Naive B cell (primary cell): ENCODE results near the gene PTGIS. TPM values are rescaled to one million over a fixed set of nuclear protein-coding genes. Genes with fewer than 3 reads are reported as not detected.

ENCODE experiments used
- ATAC-seq, 2 donors: fragments of 150-1000 bp; cut with Tn5 transposase; 2 replicates each; pipeline ENCODE4 v1.10.0; 2021; ENCODE audit warnings: low read depth in 2 of 2, mild to moderate bottlenecking in 2 of 2, moderate library complexity in 2 of 2
- DNase-seq: peaks from one replicate; pipeline ENCODE4 v3.0.0; 2022
- H3K27ac Mint-ChIP-seq, 6 donors: one replicate each; pipeline ENCODE4 v1.8.0; 2020 to 2022; ENCODE audit warnings: mild to moderate bottlenecking in 6 of 6, mixed read lengths in 6 of 6, moderate library complexity in 5 of 6, inconsistent platforms in 2 of 6
- H3K27me3 Mint-ChIP-seq, 3 donors: one replicate each; pipeline ENCODE4 v1.8.0; 2021 to 2022; ENCODE audit warnings: mixed read lengths in 3 of 3, mild to moderate bottlenecking in 1 of 3
- H3K36me3 Mint-ChIP-seq, 2 donors: one replicate each; pipeline ENCODE4 v1.8.0; 2020 to 2022; ENCODE audit warnings: mixed read lengths in 2 of 2, inconsistent platforms in 1 of 2, mild to moderate bottlenecking in 1 of 2
- H3K4me1 Mint-ChIP-seq, 3 donors: one replicate each; pipeline ENCODE4 v1.8.0; 2020 to 2022; ENCODE audit warnings: mixed read lengths in 3 of 3, inconsistent platforms in 1 of 3, mild to moderate bottlenecking in 1 of 3, moderate library complexity in 1 of 3
- H3K4me3 Mint-ChIP-seq, 8 donors: one replicate each; pipeline ENCODE4 v1.8.0; 2020 to 2022; ENCODE audit warnings: mild to moderate bottlenecking in 8 of 8, mixed read lengths in 8 of 8, moderate library complexity in 8 of 8, inconsistent platforms in 2 of 8
- H3K9me3 Mint-ChIP-seq, 7 donors: one replicate each; pipeline ENCODE4 v1.8.0; 2020 to 2022; ENCODE audit warnings: mixed read lengths in 7 of 7, mild to moderate bottlenecking in 5 of 7, inconsistent platforms in 2 of 7, moderate library complexity in 1 of 7
- polyA plus RNA-seq, 6 donors: library from polyadenylated mRNA; unstranded; fragments of 300-500 nt; fragmentation: Illumina TruSeq; gene quantifications; one replicate each; pipeline ENCODE4 v1.2.3, GENCODE V29; 2021; ENCODE audit warnings: low read depth in 6 of 6

PTGIS gene
- polyA plus RNA-seq, 6 donors from 2014 or later, result not detected

DNA sequence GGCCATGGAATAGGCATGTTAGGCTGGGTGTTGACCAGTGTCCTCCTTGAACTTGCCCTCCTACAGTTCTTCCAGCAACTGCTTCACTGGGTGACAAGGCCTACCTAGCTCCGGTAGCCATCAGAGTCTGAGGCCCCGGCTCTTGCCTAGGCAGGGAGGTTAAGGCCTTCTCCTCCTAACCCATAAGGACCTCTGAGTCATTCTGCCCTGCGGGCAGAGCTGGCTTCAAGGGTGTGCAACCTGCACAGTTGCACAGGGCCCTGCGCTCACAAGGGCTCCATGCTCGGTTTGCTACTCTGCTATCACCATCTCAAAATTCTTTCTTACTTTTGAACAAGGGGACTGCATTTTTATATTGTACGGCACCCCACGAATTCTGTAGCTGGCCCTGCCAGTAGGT, 103.4 kb downstream of the PTGIS start:
- Mint-ChIP-seq H3K27me3 (peaks cover 14 to 69% (median 53%) of the 10 kb centered on the region in 3 donors), H3K4me3 (no peak overlapping the region), H3K36me3 (no peaks in the 10 kb centered on the region), H3K9me3 (no peaks in the 10 kb centered on the region), H3K27ac (no peak overlapping the region), H3K4me1 (no peaks in the 10 kb centered on the region)
- ATAC-seq (no peak), DNase-seq (no peak)

GRCh38 chr20:49462626-49463025, 105.3 kb downstream of the PTGIS start:
- Mint-ChIP-seq H3K4me3 (no peak overlapping the region), H3K36me3 (no peaks in the 10 kb centered on the region), H3K27me3 (peaks cover 18 to 61% (median 46%) of the 10 kb centered on the region in 3 donors), H3K9me3 (no peaks in the 10 kb centered on the region), H3K4me1 (no peaks in the 10 kb centered on the region), H3K27ac (no peak overlapping the region)
- ATAC-seq, result no peak
- no peak for DNase-seq

DNA sequence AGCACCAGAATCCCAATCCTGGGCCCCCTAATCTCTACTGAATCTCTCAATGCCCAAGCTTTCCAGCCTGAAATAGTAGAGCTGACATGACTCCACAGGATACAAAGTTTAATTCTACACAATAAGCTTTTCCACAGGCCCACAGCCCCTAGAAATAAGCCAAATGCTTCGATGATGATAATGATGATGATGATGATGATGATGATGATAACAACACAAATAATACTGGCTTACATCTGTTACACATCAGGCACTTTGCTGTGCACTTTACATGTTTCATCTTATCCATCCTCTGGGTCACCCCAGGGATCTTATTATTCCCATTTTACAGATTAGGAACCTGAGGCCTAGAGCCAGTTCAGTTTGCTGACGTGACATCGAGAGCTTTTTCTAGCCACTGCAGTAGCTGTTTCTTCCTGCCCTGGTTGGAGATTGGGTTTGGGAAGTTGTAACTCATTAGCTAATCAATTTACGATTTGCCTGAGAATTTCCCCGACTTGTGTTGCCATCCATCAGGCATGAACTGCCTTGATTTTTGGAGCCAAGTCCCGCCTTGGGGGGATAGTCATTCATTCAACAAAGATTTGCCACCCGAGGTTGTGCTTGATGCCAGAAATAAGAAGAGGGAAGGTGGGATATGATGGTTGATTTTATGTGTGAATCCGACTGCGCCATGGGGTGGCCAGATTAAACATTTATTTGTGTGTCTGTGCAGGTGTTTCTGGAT, 105.9 kb downstream of the PTGIS start:
- H3K36me3 Mint-ChIP-seq, result no peaks in the 10 kb centered on the region
- no peak for DNase-seq
- H3K27me3 Mint-ChIP-seq, result peaks cover 12 to 56% (median 40%) of the 10 kb centered on the region in 3 donors
- H3K27ac Mint-ChIP-seq, result no peak overlapping the region
- H3K4me1 Mint-ChIP-seq, result no peaks in the 10 kb centered on the region
- no peaks in the 10 kb centered on the region for H3K9me3 Mint-ChIP-seq
- no peak for ATAC-seq
- no peak overlapping the region for H3K4me3 Mint-ChIP-seq

- Mint-ChIP-seq H3K27me3 (peaks cover 11 to 56% (median 44%) of the 10 kb centered on the region in 3 donors), H3K27ac (no peak overlapping the region), H3K4me3 (no peak overlapping the region), H3K9me3 (no peaks in the 10 kb centered on the region), H3K36me3 (no peaks in the 10 kb centered on the region), H3K4me1 (no peaks in the 10 kb centered on the region)
- no peak for ATAC-seq
- no peak for DNase-seq
Observed at GRCh38 chr20:49460916-49461315, 107.0 kb downstream of the PTGIS start.

GRCh38 chr20:49460131-49460530, 107.8 kb downstream of the PTGIS start:
- no peak overlapping the region for H3K27ac Mint-ChIP-seq
- no peak overlapping the region for H3K4me3 Mint-ChIP-seq
- ATAC-seq (no peak), DNase-seq (no peak)
- H3K9me3 Mint-ChIP-seq, result no peaks in the 10 kb centered on the region
- peaks cover 12 to 53% (median 39%) of the 10 kb centered on the region in 3 donors for H3K27me3 Mint-ChIP-seq
- H3K36me3 Mint-ChIP-seq, result no peaks in the 10 kb centered on the region
- H3K4me1 Mint-ChIP-seq, result no peaks in the 10 kb centered on the region

- ATAC-seq (no peak), DNase-seq (no peak)
- Mint-ChIP-seq H3K36me3 (no peaks in the 10 kb centered on the region), H3K4me3 (no peak overlapping the region), H3K27me3 (peaks cover 16 to 53% (median 36%) of the 10 kb centered on the region in 3 donors), H3K27ac (peak overlapping the region in 1 of 6 donors; percentile 31), H3K9me3 (no peaks in the 10 kb centered on the region), H3K4me1 (no peaks in the 10 kb centered on the region)
Observed at GRCh38 chr20:49459684-49460083, 108.3 kb downstream of the PTGIS start.

DNA sequence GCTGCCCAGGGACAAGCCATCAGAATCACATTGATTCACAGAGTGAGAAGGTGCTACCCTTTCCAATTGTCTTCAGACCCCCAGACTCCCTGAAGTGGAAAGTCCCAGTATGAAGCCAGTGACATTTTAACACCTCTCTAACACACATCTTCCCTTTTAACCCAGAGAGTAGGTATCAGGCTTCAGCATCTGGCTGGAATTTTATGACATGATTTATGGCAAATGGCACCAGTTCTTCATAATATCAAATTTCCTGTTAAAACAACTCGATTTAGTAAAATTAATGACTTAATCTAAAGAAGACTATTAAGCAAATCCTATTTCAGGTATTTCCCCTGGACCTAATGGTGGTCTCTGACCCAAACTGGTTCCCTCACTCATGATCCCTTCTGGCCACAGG, 110.5 kb downstream of the PTGIS start:
- Mint-ChIP-seq H3K4me3 (no peak overlapping the region), H3K27me3 (peaks cover 21 to 63% (median 32%) of the 10 kb centered on the region in 3 donors), H3K36me3 (no peaks in the 10 kb centered on the region), H3K27ac (no peak overlapping the region), H3K4me1 (no peaks in the 10 kb centered on the region), H3K9me3 (no peaks in the 10 kb centered on the region)
- no peak for ATAC-seq
- DNase-seq, result no peak

GRCh38 chr20:49456646-49457045, 111.3 kb downstream of the PTGIS start:
- peaks cover 20 to 66% (median 37%) of the 10 kb centered on the region in 3 donors for H3K27me3 Mint-ChIP-seq
- no peak for DNase-seq
- no peak for ATAC-seq
- no peaks in the 10 kb centered on the region for H3K9me3 Mint-ChIP-seq
- no peaks in the 10 kb centered on the region for H3K36me3 Mint-ChIP-seq
- H3K4me3 Mint-ChIP-seq, result no peak overlapping the region
- no peaks in the 10 kb centered on the region for H3K4me1 Mint-ChIP-seq
- peak overlapping the region in 1 of 6 donors; percentile 35 for H3K27ac Mint-ChIP-seq

DNA sequence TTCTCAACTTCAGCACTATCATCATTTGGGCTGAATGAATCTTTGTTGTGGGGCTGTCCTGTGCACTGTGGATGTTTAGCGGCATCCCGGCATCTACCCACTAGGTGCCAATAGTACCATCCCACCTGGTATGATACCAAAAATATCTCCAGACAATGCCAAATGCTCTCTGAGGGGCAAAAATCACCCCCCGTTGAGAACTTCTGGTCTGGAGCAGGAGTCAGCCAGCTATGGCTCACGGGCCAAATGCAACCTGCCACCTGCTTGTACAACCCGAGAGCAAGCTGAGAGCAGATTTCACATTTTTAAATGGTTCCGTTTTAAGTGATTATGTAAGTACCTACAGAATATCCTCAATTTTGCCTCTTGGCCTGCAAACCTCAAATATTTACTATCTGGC, 112.2 kb downstream of the PTGIS start:
- Mint-ChIP-seq H3K27me3 (peaks cover 24 to 68% (median 37%) of the 10 kb centered on the region in 3 donors), H3K27ac (no peak overlapping the region), H3K36me3 (no peaks in the 10 kb centered on the region), H3K9me3 (no peaks in the 10 kb centered on the region), H3K4me3 (peak overlapping the region in 1 of 8 donors; percentile 40), H3K4me1 (no peaks in the 10 kb centered on the region)
- no peak for ATAC-seq
- DNase-seq, result no peak

Other genes starting within 250 kb of the PTGIS start
- under 1 TPM in 2 of 6 donors, not detected in 4; 0.05 to 0.15 TPM for gene KCNB1, start 85.5 kb downstream of the PTGIS start, polyA plus RNA-seq
- under 1 TPM in 5 of 6 donors, not detected in 1; 0.60 to 0.87 (median 0.71) TPM for gene B4GALT5, start 145.7 kb upstream of the PTGIS start, polyA plus RNA-seq
- gene SLC9A8, start 244.7 kb upstream of the PTGIS start, polyA plus RNA-seq, result 10 to 100 TPM in 3 of 6 donors, 1 to 10 TPM in 3; 6.4 to 14.2 (median 10.7) TPM